HG02610 (cell line): Measurements from ENCODE around the gene KDR.

Experiments used
- ATAC-seq: cut with Tn5 transposase; IDR thresholded peaks from one replicate; pipeline ENCODE4 v1.9.1; 2021; ENCODE audit warnings: mild to moderate bottlenecking, moderate library complexity; ENCODE audit not compliant: unreplicated experiment

The KDR gene

DNA sequence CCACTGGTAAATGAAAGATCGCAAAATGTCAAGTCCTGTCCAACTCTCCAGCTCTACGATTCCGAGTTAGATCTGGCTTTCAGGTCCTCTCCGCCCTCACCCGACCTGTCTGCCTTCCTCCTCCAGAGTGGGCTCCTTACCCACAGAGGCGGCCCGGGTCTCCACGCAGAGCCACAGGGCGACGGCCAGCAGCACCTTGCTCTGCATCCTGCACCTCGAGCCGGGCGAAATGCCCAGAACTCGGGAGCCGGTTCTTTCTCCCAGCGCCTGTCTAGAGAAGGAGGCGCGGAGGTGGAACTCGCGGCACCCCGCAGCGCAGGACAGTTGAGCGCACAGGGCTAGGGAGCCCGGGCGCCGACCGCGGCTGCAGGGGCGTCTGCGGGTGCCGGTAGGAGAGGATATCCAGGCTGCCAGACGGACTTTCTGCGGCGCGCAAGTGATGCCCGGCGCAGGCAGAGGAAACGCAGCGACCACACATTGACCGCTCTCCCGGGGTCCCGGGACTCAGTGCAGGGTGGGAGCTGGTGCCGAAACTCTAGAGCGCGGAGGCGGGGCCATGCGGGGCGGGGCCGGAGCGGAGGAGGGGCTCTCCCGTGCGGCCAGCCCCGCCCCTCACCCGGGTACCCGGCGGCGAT is at the start of gene KDR:
Gene KDR, minus strand, starts transcription at position 509 of the 635 bp plus-strand sequence. Its CDS starts 302 bp downstream, at position 207.
- ATAC-seq = no peak

DNA sequence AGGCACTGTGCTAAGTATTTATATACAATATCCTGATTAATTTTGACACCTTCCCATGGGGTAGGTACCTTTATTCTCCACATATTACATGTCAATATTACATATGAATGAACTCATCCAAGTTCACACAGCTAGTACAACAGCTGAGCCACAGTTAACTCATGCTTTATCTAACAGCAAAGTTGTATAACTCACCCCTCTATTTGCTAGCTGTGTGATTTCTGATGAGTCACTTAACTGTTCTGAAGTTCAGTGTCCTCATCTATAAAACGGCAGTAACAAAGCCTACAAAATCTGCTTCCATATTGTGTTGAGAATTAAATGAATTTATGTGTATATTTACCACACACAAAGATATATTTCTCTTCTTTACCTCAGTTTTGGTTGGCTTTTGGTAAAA is 48.2 kb upstream of the KDR start:
- ATAC-seq = no peak

DNA sequence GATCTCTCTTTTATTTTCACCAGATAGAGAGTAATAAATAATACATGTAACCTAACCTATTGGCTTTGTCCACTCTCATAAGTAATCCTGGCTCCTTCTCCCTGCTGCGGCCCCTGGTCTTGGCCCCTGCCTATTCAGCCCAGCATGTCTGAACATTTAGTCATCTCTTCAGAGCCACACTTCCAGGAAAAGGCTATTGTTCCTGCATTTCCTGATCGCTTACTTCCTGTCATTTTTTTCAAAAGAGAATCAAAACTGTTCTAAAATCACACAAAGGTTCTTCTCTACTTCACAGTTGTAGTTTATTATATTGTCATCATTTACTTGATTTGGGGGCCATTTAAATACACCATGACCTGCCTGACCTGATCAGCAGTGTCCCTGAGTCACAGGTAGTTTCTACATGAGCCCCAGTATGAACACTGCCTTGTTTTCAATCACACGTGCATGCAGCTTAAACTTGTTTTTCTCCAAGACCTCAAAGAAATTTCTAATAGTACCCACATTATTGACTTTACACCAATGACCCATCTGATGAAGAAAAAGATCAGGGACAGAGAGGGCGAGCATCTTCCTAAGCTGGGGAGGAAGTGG is 47.4 kb upstream of the KDR start:
- ATAC-seq = no peak

DNA sequence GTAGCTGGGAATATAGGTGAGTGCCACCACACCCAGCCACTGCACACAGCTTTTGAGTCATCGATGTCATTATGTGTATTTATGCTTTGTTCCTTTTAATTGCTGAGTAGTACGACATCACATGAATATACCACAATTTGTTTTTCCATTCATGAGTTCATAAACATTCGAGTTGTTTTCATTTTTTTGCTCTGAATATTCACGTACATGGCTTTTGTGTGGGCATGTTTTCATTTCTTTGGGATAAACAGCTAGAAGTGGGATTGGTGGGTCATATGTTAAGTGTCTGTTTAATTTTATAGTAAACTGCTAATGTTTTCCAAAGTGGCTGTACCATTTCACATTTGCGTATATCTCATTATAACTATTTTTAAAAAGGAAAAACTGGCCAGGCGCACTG is 45.1 kb upstream of the KDR start:
- no peak for ATAC-seq

DNA sequence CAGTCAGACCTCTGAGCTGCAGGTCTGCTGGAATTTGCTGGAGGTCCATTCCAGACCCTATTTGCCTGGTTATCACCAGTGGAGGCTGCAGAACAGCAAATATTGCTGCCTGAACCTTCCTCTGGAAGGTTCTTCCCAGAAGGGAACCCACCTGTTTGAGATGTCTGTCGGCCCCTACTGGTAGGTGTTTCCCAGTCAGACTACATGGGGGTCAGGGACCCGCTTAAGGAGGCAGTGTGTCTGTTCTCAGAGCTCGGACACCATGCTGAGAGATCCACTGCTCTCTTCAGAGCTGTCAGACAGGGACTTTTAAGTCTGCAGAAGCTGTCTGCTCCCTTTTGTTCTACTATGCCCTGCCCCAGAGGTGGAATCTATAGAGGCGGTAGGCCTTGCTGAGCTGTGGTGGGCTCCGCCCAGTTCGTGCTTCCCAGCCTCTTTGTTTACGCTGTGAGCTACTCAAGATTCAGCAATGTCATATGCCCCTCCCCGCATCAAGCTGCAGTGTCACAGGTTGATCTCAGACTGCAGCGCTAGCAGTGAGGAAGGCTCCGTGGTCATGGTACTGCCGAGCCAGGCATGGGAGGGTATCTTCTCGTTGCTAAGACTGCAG is 44.1 kb upstream of the KDR start:
- no peak for ATAC-seq

DNA sequence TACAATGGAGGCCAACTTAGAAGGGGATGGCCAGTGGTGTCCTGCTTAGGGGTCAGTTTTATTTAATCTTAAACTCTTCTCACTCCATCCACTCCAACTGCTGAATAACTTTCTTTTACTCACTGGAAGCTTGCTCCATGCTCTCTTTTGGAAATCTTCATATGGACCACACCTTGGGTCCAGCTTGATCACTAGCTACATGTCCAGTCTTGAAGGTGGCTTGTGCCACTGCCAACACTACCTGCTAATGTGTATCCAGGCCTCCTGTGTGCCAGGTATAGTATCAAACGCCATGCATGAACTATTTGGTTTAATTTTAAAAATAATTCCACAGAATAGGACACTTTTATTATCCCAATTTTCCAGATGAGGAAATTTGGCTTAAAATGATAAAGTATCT is 37.0 kb upstream of the KDR start:
- no peak for ATAC-seq

DNA sequence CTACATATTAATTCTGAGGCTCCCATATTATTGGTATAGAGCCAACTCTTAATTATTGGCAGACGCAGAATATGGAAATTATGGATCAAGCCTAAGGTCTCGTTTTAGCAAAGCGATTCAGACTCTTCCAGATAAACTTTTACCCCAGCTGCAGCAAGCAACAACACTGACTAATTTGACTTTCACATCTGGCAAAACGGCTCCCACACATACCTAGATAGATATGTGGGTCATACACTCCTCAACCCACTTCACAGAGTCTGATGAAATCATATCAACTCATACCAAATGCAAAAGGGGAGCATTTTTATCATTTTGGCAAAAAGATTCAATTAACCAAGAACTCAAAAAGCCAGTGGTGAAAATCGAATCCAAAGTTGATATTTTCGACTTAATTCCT is 36.3 kb upstream of the KDR start:
- no peak for ATAC-seq

DNA sequence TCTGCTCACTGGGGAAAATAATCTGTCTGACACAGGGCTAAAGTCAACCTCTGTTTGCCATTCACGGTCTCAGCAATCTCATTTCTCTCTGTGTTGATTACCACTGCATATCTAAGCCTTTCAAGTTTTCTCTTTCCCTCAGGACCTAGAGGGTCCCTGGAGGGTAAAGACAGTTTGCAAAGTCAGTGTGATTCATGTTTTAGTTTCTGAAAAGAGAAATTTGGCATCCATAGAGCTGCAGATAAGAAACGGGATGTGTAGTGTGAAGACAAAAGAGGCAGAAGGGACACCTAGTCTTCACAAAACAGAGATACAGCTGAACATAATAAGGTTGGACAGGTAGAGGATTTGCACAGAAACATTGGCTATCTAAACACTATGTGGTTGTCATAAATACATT is 34.5 kb upstream of the KDR start:
- ATAC-seq = no peak

DNA sequence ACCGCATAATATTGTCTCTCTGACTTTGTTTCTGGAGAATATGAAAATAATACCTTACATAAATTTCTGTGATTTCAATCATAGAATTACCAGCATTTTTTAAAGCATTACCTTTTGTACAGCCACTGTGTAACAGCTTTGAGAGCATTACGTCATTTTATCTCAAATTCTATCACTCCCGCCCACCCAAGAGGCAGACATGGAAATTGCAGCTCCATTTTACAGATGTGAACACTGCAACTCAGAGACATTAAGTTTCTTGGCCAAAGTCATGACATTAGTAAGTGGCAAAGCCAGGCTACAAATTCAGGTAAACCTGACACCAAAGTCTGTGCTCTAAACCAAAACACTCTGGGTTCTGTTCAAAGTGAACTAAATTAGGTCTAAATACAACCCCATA is 33.6 kb upstream of the KDR start:
- ATAC-seq = no peak

DNA sequence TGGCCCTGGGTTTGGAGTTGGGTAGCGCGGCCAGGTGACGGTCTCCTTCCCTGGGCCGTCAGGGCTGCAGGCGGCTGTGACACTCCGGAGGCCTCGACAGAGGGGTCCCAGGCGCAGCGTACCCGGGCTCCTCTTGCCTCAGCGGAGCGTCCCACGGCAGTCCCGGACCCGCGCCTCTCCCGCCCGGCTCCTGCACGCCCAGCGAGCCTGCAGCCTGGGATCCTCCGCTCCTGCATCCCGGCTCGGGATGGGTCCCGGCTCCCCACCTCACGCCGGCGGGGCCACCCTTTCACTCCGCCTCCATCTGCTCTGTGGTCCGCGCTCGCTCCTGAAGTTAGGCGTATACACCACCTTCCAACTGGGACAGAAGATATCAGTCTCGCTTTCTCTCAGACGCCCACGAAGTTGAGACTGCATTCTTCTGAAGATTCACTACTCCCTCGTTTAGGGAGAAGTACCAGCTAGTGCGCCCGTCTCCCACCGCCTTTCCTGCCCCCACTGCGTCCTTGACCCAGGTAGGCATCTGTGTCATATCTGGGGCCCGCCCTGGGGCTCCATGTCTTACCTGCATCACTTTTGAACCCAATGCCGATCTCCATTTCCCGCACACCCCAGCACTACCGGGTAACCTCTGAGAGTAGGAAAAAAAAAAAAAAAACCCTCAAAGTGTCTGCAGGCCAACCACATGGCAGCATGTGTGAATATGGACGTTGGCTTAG is 32.3 kb upstream of the KDR start:
- no peak for ATAC-seq

DNA sequence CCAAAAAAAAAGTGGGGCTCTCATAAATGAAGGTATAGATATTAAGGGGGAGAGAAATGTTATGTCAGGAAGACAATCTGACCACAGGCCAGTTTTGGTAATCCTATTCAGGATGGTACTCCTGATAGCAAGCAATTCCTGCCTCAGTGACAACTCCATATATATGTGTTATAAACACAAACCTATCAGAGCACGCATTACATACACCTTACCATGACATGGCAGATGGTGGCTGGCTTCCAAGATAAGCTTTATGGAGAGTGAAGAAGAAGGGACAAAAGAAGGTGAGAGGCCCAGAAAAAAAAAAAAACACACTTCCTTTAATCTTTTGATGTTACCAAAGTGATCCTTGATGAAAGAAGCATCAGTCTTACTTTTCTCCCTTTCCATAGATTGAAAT is 29.5 kb upstream of the KDR start:
- ATAC-seq = no peak

DNA sequence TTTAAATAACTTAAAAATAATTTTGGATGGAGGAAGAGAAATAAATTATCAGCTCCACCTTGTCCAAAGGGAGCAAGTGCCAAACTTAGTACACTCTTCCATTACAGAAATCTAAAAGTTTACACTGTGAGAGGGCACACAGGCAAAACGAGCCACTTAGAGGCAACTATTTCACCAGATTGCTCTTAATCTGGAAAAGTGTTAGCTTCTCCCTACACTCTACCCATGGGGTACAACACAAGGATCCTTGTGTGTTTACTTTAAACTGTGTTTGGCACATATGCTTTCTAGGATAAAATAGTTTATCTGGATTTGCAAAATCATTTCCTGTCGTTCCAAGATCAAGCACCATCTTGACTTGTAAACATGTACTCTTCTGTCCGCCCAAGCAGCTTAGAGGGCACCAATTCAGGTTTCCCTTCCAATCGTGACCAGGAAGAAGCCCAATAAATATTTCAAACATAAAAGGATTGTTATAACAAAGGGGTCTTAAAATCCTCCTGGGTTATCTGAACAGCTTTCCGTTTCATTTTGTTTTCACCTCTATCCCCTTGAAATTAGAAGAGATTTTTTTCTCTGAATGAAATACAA is 29.0 kb upstream of the KDR start:
- no peak for ATAC-seq

DNA sequence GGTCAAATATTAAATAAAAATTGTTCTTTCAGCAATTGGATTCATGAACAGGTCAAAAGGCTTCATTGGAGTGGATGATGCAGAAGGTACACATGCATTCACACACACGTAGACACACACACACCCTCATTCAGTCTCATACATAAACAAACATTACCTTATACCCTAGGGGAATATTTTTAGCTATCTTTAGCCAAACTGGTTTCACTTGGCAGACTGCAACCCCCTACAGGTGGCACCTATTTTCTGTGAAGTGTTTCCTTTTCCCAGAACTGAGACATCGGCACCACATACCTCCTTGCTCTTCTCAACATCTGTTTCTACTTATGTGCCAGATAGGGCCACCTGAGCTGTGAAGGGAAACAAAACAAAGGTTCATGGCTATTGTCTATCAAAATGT is 18.5 kb upstream of the KDR start:
- ATAC-seq = no peak

DNA sequence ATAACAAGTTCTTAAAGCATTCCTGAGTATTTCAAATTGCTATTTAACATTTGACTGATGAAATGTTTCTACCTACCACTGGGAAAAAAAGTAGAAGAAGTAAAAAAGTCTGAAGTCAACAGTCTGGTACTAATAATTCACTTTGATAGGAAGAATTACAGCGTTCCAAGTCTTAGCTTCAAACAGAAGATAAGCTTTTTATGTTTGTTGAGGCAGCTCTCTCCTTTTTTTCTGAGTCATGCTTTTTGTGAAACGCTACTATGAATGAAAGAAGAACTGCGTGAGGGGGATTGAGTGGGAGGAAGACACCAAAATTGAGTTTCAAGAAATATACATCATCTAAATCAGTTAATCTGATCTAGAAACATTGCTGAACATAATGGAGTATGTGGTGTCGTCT is 13.0 kb upstream of the KDR start:
- ATAC-seq = no peak

DNA sequence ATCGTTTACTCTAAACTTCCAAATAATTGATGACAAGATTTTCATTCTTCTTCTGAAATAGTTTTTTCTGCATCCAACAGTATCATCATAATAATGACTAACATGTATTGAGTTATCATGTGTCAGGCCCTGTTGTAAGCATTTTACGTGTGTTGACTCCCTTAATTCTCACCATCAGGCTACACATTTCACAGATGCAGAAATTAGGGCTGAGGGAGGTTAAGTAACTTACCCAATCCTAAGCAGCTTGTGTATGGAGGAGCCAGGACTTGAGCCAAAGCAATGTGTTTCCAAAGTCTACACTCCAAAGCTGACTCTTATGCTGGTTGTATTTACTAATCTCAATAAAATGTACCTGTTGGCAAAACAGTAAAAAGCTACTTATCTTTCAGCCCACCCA is 11.2 kb upstream of the KDR start:
- ATAC-seq = no peak

DNA sequence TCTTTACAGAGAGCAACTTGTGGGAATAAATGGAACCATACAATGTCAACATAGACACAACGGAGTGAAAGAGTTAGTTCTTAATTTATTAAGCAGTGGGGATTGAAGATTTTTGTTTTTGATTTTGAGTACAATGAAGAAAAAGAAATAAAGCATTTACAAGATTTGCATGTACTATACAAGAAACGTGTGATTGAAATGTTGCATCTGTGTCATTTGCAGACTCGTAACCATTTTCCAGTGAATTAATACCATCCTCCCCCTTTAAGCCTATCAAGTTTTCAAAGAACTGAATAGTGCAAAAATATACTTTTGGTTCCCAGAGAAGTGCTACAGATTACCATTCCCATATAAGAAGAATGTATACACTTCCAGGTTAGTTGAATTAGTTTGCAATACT is 8.6 kb upstream of the KDR start:
- ATAC-seq = no peak

DNA sequence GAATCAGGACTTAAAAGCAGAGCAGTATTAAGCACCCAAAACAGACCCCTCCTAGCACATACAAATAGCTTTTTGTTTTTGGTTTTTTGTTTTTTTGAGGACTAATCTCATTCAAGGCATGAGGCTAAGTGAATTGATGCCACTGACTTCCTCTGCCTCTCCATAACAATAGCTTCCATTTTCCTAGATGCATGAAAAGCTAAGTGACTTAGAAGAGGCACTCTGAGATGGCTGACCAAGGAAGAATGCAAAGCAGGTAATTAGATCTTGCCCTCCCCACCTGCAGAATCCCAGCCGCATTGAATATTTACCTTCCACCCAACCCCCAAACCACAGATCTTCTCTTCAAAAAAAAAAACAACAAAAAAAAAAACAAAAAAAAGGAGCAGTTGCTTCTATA is 7.4 kb upstream of the KDR start:
- no peak for ATAC-seq

DNA sequence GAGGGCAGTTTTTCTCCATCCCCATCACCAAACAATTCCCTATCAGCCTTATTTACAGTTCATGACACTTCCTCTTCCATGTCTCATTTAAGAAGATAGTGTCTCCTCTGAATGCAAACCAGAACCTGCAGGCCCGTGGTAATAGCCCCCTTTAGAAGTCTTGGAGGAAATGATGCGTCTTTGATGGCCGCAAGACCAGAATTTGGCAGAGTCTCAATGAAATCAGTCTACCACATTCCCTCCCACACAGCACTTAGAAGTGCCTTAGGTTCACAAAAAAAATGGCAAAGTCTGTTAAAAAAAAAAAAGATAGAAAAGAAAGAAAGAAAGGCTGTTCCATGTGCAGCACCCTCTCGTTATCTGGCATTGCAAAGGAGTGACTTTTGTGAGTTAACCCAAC is 2.1 kb upstream of the KDR start:
- ATAC-seq = no peak

DNA sequence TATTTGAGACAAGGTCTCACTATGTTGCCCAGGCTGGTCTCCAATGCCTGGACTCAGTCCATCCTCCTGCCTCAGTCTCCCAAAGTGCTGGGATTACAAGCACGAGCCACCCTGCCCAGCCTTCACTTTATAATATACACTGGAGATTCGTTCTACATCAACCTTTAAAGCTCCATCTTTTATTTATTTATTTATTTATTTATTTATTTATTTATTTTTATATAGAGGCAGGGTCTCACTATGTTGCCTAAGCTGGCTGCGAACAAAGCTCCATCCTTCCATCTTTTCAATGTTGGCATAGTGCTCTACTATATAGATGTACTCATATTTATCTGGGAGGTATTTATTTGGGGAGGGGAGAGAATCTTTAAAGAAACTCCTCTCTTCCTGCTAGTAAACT is 1.7 kb upstream of the KDR start:
- ATAC-seq = no peak

DNA sequence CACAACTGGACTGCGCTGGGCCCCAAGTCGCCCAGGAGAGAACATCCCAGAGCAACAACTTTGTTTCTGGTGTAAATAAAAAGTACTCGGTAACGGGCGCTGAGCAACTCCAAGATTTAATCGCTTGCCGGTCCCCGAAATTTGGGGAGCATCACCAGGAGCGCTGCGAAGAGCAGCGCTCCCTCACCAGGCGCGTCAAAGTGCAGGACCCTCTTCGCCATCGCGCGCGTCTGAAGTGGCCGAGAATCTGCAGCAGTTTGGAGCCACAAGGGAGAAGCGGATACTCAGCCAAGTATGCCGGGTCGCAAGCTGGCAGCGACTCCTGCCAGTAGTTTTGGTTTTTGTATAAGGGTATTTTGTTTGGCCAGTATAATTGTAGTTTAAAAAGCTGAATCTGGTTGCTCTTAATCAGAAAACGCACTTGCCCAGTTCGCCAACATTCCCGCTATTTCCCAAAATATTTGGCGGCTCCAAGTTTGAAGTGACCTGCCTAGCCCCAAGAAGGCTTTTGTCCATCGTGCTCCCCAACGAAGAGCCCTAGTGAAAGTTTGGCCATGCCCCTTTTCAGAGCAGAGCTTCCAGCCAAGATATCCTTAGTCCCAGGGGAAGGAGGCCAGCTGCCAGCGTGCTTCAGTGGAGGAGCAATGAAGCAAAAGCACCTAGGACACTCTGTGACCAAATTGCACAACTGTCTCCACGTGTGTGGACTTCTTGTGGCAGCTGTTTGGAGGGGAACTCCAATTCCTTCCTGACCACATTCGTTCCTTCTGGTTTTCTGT is 557 bp upstream of the KDR start:
- ATAC-seq = no peak
